Epithelial cell of proximal tubule (primary cell): ENCODE results near the gene MMAB. TPM values are rescaled to one million over a fixed set of nuclear protein-coding genes. Genes with fewer than 3 reads are reported as not detected.

Source experiments
- DNase-seq: peaks from one replicate; pipeline ENCODE4 v3.0.0-alpha.2; 2011; ENCODE audit warnings: low read depth
- H3K4me3 ChIP-seq: 2 replicates; pipeline ENCODE4 v1.5.1; 2011; ENCODE audit warnings: low read depth, mild to moderate bottlenecking, low read length
- total RNA-seq: library from RNA; depleted of rRNA; stranded (reverse); fragments of >200 nt; gene quantifications from 2 replicates; pipeline ENCODE4 v1.2.3, GENCODE V29; 2015
- TF ChIP-seq, protein P1 (sequence below): conservative IDR thresholded peaks from 2 replicates; pipeline ENCODE4 v1.5.1; 2012; ENCODE audit warnings: low read depth, mild to moderate bottlenecking, low read length

Gene MMAB
- total RNA-seq, 1 donor from 2014 or later, result 33.3 TPM

DNA sequence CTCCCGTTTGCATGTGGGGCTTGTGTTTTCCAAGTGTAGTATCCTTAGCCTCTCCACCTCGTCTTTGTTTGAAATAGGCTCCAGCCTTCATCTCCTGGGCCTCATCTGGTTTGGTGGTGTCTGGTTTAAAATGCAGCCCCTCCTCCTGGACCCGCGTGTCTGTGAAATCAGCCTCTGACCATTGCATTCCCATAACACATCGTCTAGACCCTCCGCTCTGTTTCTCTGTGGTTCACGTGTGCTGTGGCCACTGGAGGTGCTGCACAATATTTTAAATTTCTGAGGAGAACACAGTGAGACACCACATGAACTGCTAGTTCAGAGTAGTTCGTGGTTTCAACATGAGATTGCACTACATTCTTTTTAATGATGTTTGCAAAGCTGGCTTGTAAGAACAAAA, 60.3 kb downstream of the MMAB start:
- DNase-seq, result no peak
- no peak overlapping the region for H3K4me3 ChIP-seq
- TF ChIP-seq, protein P1, sequence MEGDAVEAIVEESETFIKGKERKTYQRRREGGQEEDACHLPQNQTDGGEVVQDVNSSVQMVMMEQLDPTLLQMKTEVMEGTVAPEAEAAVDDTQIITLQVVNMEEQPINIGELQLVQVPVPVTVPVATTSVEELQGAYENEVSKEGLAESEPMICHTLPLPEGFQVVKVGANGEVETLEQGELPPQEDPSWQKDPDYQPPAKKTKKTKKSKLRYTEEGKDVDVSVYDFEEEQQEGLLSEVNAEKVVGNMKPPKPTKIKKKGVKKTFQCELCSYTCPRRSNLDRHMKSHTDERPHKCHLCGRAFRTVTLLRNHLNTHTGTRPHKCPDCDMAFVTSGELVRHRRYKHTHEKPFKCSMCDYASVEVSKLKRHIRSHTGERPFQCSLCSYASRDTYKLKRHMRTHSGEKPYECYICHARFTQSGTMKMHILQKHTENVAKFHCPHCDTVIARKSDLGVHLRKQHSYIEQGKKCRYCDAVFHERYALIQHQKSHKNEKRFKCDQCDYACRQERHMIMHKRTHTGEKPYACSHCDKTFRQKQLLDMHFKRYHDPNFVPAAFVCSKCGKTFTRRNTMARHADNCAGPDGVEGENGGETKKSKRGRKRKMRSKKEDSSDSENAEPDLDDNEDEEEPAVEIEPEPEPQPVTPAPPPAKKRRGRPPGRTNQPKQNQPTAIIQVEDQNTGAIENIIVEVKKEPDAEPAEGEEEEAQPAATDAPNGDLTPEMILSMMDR, result no peak

DNA sequence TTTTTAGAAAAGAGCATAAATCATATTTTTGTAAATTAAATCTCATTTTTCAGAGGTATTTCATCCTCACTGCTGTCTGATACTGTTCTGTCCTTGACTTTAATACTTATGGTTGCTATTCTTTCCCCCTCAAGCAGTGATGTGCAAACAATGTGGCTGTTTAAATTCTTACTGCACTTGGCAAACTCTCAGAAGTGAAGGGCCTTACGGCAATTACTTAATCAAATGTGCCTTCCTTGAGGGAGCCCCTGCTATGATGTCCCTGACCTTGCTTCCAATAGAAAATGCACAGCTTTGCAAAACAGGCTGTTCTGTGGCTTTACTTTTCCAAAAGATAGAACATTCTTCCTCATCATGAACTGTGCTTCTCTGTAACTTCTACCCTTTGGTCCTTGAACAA, 60.7 kb downstream of the MMAB start:
- TF ChIP-seq, protein P1, result no peak

DNA sequence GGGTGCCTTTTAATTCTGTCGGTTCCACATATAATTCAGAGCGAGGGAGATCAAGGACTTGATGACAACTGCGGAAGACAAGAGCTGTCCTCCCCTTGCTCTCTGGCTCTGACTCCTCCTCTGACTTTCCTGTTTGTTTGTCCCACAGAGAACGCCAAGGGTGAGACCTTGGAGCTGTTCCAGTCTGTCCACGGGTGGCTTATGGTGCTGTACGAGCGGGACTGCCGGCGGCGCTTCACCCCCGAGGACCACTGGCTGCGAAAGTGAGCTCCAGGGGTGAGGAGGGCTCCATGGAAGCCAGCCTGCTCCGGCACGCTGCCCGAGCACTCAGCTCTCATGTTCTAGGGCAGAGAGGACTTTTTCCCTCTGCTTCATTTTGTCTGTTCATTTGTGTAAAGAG, 63.1 kb downstream of the MMAB start:
- TF ChIP-seq, protein P1, result no peak
- no peak overlapping the region for H3K4me3 ChIP-seq
- DNase-seq, result no peak

More for the DNA sequence above, 60.7 kb downstream of the MMAB start:
- no peak for DNase-seq
- H3K4me3 ChIP-seq, result no peak overlapping the region

DNA sequence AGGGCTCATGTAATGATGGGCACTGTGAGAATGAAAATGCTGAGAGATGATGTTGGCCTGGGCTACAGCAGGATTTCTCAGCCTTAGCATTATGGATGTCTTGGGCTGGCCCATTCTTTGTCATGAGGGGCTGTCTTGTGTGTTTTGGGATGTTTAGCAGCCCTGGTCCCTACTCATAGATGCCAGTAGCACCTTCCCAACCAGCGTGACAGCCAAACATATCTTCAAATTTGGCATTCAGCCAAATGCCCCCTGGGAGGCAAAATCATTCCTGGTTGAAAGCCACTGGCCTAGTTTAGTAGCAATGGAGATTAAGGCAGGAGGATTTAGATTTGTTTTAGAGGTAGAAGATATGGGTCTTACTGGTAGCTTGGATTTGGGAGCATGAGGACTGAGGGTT, 69.2 kb downstream of the MMAB start:
- no peak for DNase-seq
- TF ChIP-seq, protein P1, result no peak
- H3K4me3 ChIP-seq, result no peak overlapping the region

Other genes with a start within 250 kb of the MMAB start
- not detected in 2 replicates for gene MYO1H, start 225.6 kb downstream of the MMAB start, total RNA-seq
- 38.1 and 43.8 TPM in 2 replicates for gene KCTD10, start 96.2 kb downstream of the MMAB start, total RNA-seq
- gene UBE3B, start 95.9 kb downstream of the MMAB start, total RNA-seq, result 26.6 and 40.3 TPM in 2 replicates
- gene MVK, start 290 bp upstream of the MMAB start, total RNA-seq, result 28.5 and 47.1 TPM in 2 replicates
- 0.52 and 2.7 TPM in 2 replicates for gene FAM222A, start 140.3 kb upstream of the MMAB start, total RNA-seq